HEK293T (cell line): ENCODE results near the gene TAAR2.

ENCODE experiments used
- ARNT ChIP-seq: fragments of 450-650 bp; IDR thresholded peaks from 2 replicates; pipeline ENCODE4 v1.6.1; 2017; ENCODE audit warnings: mild to moderate bottlenecking
- BHLHE40 ChIP-seq: fragments of 450-650 bp; IDR thresholded peaks from 2 replicates; pipeline ENCODE4 v1.6.1; 2016; ENCODE audit warnings: mild to moderate bottlenecking, moderate library complexity, borderline replicate concordance
- ELF4 ChIP-seq: fragments of 450-650 bp; IDR thresholded peaks from 2 replicates; pipeline ENCODE4 v1.6.1; 2017; ENCODE audit warnings: antibody characterized with exemption
- FOXM1 ChIP-seq: fragments of 450-650 bp; IDR thresholded peaks from 2 replicates; pipeline ENCODE4 v1.6.1; 2017; ENCODE audit warnings: mild to moderate bottlenecking, borderline replicate concordance
- SP1 ChIP-seq: fragments of 450-650 bp; IDR thresholded peaks from 2 replicates; pipeline ENCODE4 v1.6.1; 2017
- SUZ12 ChIP-seq: fragments of 450-650 bp; IDR thresholded peaks from 2 replicates; pipeline ENCODE4 v1.6.1; 2016; ENCODE audit warnings: mild to moderate bottlenecking
- ZNF384 ChIP-seq: fragments of 450-650 bp; IDR thresholded peaks from 2 replicates; pipeline ENCODE4 v1.6.1; 2016
- TF ChIP-seq, protein P1 (sequence below): fragments of 450-650 bp; IDR thresholded peaks from 2 replicates; pipeline ENCODE4 v1.6.1; 2016

DNA sequence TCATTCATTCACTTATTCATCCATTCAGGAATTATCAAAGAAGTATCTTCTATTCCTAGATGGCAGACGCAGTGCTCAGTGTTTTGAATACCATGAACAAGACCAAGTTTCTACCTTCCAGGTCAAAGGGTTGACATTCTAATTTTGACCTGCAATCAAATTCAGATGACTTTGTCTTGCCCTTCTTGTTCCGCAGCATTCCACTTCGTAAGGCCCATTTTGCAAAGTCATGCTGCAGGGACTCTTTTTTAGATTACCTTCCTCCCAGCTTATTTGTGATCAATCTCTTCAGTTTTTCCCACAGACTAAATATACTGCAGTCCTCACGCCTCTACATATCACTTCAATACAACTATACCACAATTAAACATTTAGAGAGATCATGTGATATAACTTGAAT lies 42.0 kb upstream of the TAAR2 start:
- TF ChIP-seq ELF4 (no peak), BHLHE40 (no peak), SP1 (no peak), FOXM1 (no peak), ZNF384 (no peak), ARNT (no peak), SUZ12 (no peak)
- TF ChIP-seq, protein P1, sequence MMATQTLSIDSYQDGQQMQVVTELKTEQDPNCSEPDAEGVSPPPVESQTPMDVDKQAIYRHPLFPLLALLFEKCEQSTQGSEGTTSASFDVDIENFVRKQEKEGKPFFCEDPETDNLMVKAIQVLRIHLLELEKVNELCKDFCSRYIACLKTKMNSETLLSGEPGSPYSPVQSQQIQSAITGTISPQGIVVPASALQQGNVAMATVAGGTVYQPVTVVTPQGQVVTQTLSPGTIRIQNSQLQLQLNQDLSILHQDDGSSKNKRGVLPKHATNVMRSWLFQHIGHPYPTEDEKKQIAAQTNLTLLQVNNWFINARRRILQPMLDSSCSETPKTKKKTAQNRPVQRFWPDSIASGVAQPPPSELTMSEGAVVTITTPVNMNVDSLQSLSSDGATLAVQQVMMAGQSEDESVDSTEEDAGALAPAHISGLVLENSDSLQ, result no peak
